Motor neuron (in vitro differentiated cells): ENCODE data around the gene HLA-F. TPM values are rescaled to one million over a fixed set of nuclear protein-coding genes. Genes with fewer than 3 reads are reported as not detected.

Source experiments
- ATAC-seq, 8 experiments: fragments of 200-7000 bp; cut with Tn5 transposase; replicated peaks in 6 of 8; 2 replicates each; pipeline ENCODE4 v1.8.0; 2021; ENCODE audit warnings: mild to moderate bottlenecking in 8 of 8, moderate library complexity in 8 of 8
- H3K27ac ChIP-seq, 2 donors: fragments of 250-450 bp; sonication (Bioruptor Pico); 2 replicates each; pipeline ENCODE4 v1.9.0; 2021; ENCODE audit warnings: antibody characterized with exemption in 2 of 2, mild to moderate bottlenecking in 2 of 2, moderate library complexity in 1 of 2
- H3K4me1 ChIP-seq, 2 donors: fragments of 250-450 bp; sonication (Bioruptor Pico); replicated peaks in 1 of 2; 2 replicates each; pipeline ENCODE4 v1.6.1; 2021; ENCODE audit warnings: antibody characterized with exemption in 2 of 2, mild to moderate bottlenecking in 2 of 2, moderate library complexity in 1 of 2
- H3K4me3 ChIP-seq, 5 donors: fragments of 250-450 bp; sonication (Bioruptor Pico); 2 replicates each; pipeline ENCODE4 v1.9.0; 2021; ENCODE audit warnings: antibody characterized with exemption in 5 of 5, mild to moderate bottlenecking in 5 of 5, moderate library complexity in 4 of 5
- WGBS, 10 experiments: fragments of 450-650 bp; shearing (Covaris generic); methylation state at CpG; one replicate each; pipeline ENCODE4 v1.0.0; 2022; 5-methylcytosine and 5-hydroxymethylcytosine counted together
- in situ Hi-C, 9 experiments: fragments of 400-800 bp; cut with MboI; loops; one replicate each; pipeline ENCODE4 v1.15.0; 2021; ENCODE audit warnings: low sequenced_read_pairs in 9 of 9, low pct_unique_long_range_greater_than_20kb in 2 of 9; ENCODE audit not compliant: unreplicated experiment in 9 of 9
- total RNA-seq, 8 experiments: library from RNA; unstranded; fragments of 300-600 nt; gene quantifications; 2 replicates each; pipeline versions ENCODE4 v1.2.3 to v1.2.4, GENCODE V29; 2022

HLA-F gene
- total RNA-seq, 8 experiments from 2014 or later = 0.27 to 155 (median 15.2) TPM; not detected in 2

DNA sequence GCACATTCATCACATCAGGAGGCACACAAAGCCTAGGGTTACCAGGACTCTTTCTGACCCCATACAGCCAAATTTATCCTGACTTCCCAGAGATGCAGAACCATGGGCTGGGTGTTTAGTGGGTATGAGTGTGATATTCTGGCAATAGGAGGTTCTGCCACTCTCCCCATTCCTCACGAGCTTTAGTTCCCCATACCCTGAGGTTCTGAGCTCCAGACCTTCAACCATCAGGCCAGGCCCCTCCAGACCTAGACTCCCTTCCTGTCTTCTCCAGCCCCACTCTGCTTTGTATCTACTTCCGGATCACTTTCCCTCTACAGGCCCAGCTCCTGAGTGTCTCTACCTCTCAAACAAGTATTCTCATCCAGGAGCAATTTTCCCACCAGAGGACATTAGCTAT, 4.4 kb downstream of the HLA-F start:
- Histone ChIP-seq H3K27ac (no peak overlapping the region), H3K4me3 (no peak overlapping the region), H3K4me1 (no peaks in the 10 kb centered on the region)
- WGBS, 10 experiments = 0 to 70% (median 23%) methylated on average over 1 to 2 of the region's 2 CpGs; no CpG with 5 or more reads in 4 of the 10 experiments
- no peak for ATAC-seq
- in situ Hi-C loops = loop anchor here in 2 of 9 experiments (25.0 kb wide), 2 partner anchors 110 to 285 kb away; partner anchors contain the start of gene HLA-G (in 1 of the 2)

DNA sequence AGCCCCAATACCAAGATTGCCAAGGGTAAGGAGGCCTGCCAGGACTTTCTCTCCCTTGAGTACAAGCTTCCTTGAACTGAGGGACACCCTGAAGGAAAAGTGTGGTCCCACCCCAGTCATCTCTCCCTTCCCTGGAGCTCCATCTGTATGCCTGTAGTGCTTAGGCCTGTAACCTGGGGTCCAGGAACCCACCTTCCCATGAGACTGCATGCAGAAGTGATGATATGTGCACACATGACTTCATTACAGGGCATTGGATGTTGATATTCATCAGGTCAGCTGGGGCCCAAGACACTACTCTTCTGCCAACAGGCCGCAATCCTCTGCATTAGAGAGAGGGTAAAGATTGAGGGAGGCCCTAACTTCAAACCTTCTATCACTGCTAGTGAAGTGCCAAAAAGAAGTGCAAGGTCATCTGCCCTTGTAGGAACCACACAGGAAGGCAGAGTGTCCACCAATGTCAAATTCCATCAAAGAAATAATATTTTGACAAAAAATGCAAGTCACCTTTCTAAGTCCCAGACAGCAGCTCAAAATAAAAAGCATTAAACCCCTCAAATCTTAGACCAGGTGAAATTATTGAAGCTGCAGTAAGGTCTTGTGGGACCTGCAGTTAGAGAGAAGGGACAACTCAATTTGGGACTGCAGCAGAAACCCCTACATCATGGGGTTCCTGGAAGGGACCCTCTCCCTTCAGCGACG, 5.1 kb downstream of the HLA-F start:
- Histone ChIP-seq H3K27ac (no peak overlapping the region), H3K4me1 (no peaks in the 10 kb centered on the region), H3K4me3 (no peak overlapping the region)
- in situ Hi-C loops = loop anchor here in 2 of 9 experiments (25.0 kb wide), 2 partner anchors 109 to 284 kb away; partner anchors contain the start of gene HLA-G (in 1 of the 2)
- ATAC-seq = no peak
- 40 to 93% (median 86%) methylated on average over 1 to 3 of the region's 3 CpGs; no CpG with 5 or more reads in 5 of the 10 experiments for WGBS, 10 experiments

DNA sequence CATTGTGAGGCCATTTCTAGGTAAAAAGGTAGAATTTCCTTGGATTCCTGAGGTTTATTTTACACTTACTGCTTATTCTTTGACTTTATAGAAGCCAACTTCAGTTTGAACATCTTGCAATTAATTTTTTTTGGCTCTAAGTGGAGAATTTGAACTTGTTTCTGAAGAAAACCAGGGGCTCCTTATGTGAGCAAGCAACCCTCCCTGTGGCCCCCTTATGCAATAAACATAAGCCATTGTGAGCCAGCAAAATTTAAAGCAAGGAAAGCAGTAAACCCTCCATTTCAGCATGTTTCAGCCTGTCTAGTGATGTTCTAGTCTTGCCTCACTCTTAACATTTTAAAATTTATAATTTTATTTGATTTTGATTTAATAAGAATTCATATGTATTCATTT, 5.6 kb downstream of the HLA-F start:
- in situ Hi-C loops = loop anchor here in 2 of 9 experiments (25.0 kb wide), 2 partner anchors 108 to 283 kb away; partner anchors contain the start of gene HLA-G (in 1 of the 2)
- no peak overlapping the region for H3K27ac ChIP-seq
- no peak overlapping the region for H3K4me3 ChIP-seq
- ATAC-seq = no peak
- no peaks in the 10 kb centered on the region for H3K4me1 ChIP-seq

DNA sequence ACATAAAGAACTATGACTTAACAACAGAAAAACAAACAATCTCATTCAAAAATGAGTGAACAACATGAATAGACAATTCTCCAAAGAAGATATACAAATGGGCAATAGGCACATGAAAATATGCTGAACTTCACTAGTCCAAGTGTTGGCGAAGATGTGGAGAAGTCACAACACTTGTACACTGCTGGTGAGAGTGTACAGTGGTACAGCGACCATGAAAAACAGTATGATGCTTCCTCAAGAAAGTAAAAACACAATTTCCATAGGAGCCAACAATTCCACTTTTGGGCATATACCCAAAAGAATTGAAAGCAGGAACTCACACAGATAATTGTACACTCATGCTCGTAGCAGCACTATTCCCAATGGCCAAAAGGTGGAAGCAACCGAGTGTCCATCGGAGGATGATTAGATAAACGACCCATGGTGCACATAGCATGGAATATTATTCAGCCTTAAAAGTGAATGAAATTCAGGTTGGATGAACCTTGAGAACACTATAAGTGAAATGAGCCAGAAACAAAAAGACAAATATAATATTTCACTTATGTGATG, 6.6 kb downstream of the HLA-F start:
- H3K27ac ChIP-seq = no peak overlapping the region
- H3K4me3 ChIP-seq = no peak overlapping the region
- no peak for ATAC-seq
- in situ Hi-C loops = loop anchor here in 2 of 9 experiments (25.0 kb wide), 2 partner anchors 107 to 282 kb away; partner anchors contain the start of gene HLA-G (in 1 of the 2)
- H3K4me1 ChIP-seq = no peaks in the 10 kb centered on the region
- WGBS, 10 experiments = 54 to 87% (median 63%) methylated on average over 1 to 6 of the region's 6 CpGs; no CpG with 5 or more reads in 1 of the 10 experiments

DNA sequence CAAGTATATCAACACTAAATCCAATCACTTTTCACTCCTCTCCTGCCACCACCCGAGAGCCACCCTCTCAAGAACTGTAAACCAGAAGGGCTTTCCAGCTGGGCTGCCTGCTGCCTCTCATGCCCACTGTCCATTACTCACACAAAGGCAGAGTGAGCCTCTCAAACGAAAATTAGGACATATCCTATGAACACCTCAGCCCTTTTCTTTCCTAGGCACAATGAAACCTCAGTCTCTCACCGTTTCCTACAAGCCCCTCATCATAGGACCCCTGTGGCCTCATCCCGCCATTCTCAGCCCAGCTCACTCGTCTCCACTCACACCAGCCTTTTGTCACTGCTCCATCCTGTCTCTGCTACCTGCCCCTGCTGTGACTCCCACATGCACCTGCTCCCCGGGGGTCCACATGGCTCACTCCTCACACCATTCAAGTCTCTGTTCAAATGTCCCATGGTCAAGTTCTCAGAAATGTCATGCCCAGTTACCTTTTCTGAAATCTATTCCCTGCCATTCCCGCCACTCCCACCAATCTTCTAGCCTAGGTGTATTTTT, 7.4 kb downstream of the HLA-F start:
- in situ Hi-C loops = loop anchor here in 2 of 9 experiments (25.0 kb wide), 2 partner anchors 107 to 282 kb away; partner anchors contain the start of gene HLA-G (in 1 of the 2)
- Histone ChIP-seq H3K4me1 (no peaks in the 10 kb centered on the region), H3K4me3 (no peak overlapping the region), H3K27ac (no peak overlapping the region)
- WGBS, 10 experiments = 17 to 44% (median 29%) methylated on average over 1 to 6 of the region's 7 CpGs; no CpG with 5 or more reads in 1 of the 10 experiments
- ATAC-seq = no peak

DNA sequence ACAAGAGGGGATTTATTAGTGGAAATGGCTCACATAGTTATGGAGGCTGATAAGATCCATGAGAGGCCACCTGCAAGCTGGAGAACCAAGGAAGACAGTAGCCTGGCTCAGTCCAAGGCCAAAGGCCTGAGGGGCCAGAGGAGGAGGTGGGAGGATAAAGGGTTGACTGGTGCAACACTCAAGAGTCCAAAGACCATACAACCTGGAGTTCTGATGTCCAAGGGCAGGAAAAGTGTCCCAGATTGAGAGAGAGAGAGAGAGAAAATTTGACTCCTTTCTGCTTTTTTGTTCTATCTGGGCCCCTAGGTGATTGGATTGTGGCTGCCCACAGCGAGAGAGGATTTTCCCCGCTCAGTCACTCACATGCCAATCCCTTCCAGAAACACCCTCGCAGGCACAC, 8.0 kb downstream of the HLA-F start:
- no peak for ATAC-seq
- Histone ChIP-seq H3K4me1 (no peaks in the 10 kb centered on the region), H3K4me3 (no peak overlapping the region), H3K27ac (no peak overlapping the region)
- in situ Hi-C loops = loop anchor here in 2 of 9 experiments (25.0 kb wide), 2 partner anchors 106 to 281 kb away; partner anchors contain the start of gene HLA-G (in 1 of the 2)
- 60 to 90% (median 72%) methylated on average over 2 to 3 of the region's 3 CpGs; no CpG with 5 or more reads in 4 of the 10 experiments for WGBS, 10 experiments

DNA sequence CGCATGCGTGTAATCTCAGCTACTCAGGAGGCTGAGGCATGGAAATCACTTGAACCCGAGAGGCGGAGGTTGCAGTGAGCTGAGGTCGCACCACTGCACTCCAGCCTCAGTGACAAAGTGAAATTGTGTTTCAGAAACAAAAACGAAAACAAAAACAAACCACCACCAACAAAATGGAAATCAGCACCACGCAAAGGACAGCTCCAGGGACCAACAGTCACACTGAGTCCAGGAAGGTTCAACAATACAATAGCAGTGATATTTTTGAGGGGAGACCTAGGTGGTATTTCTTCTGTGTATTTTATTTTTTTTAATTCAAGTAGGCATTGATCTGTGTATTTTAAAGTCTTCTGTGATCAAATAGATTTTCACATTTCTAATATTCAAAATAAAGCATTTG, 9.8 kb downstream of the HLA-F start:
- Histone ChIP-seq H3K27ac (no peak overlapping the region), H3K4me3 (no peak overlapping the region), H3K4me1 (no peaks in the 10 kb centered on the region)
- 40 to 100% (median 58%) methylated on average over 1 to 7 of the region's 7 CpGs; no CpG with 5 or more reads in 1 of the 10 experiments for WGBS, 10 experiments
- ATAC-seq = no peak
- in situ Hi-C loops = loop anchor here in 2 of 9 experiments (25.0 kb wide), 2 partner anchors 104 to 279 kb away; partner anchors contain the start of gene HLA-G (in 1 of the 2)

DNA sequence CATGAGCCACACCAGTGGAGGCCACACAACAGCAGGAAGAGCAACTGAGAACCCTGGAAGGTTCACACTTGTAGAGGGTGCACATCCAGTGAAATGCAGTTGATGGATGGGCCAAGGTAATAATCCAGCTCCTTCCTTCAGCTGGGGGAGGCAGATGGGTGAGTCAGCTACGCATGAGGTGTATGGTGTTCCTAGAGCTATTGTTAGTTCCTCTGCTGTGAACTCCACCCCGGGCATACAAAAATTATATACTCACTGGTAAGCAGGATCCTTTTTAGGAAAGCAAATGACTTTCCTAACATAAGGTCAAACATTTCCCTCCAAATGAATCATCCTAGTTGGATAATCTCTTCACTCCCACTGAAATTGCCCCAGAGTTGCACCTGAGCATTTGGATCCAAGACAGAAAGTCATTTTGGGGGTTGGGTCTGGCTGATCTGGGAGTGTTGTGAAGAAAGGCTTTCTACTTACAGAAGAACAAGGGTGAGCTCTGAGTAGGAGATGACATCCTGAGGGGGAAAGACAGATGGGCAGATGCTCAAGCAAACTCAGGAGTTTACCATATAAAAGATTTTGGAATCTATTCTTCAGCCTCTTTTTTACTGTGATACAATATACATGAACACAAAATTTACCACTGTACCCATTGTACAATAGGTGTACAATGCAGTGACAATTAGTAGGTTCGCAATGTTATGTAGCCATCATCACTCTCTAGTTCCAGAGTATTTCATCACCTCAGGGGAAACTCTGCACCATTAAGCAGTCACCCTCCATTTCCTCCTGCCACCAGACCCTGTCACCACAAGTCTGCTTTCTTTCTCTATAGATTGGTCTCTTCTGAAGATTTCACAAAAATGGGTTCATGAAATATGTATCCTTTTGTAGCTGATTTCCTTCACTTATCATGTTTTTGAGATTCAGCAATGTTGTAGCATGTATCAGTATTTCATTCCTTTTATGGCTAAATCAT, 11.1 kb downstream of the HLA-F start:
- Histone ChIP-seq H3K27ac (no peak overlapping the region), H3K4me1 (no peaks in the 10 kb centered on the region), H3K4me3 (no peak overlapping the region)
- no peak for ATAC-seq
- WGBS, 10 experiments = 0 to 100% (median 61%) methylated on average over 1 to 3 of the region's 3 CpGs; no CpG with 5 or more reads in 2 of the 10 experiments
- in situ Hi-C loops = loop anchor here in 2 of 9 experiments (25.0 kb wide), 2 partner anchors 103 to 278 kb away; partner anchors contain the start of gene HLA-G (in 1 of the 2)

DNA sequence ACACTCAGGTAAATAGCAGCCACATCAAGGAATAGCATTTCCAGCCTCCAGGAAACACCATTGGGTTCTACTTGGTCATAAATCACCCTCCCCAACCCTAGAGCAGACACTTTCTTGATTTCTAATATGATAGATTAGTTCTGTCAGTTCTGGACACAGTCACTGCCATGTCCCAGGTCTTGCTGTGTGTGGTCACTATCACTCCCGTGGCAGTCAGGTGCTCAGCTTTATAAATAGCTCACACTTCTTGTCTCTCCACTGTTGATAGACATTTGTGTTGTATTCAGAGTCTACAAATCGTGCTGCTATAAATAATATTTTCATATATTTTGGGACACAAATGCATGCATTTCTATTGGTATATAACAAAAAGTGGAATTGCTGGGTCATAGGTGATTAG, 13.3 kb downstream of the HLA-F start:
- ATAC-seq = no peak
- no peaks in the 10 kb centered on the region for H3K4me1 ChIP-seq
- in situ Hi-C loops = loop anchor here in 2 of 9 experiments (25.0 kb wide), 2 partner anchors 101 to 276 kb away; partner anchors contain the start of gene HLA-G (in 1 of the 2)
- H3K27ac ChIP-seq = no peak overlapping the region
- 20 to 100% (median 31%) methylated on average over 1 to 2 of the region's 2 CpGs; no CpG with 5 or more reads in 2 of the 10 experiments for WGBS, 10 experiments
- no peak overlapping the region for H3K4me3 ChIP-seq

DNA sequence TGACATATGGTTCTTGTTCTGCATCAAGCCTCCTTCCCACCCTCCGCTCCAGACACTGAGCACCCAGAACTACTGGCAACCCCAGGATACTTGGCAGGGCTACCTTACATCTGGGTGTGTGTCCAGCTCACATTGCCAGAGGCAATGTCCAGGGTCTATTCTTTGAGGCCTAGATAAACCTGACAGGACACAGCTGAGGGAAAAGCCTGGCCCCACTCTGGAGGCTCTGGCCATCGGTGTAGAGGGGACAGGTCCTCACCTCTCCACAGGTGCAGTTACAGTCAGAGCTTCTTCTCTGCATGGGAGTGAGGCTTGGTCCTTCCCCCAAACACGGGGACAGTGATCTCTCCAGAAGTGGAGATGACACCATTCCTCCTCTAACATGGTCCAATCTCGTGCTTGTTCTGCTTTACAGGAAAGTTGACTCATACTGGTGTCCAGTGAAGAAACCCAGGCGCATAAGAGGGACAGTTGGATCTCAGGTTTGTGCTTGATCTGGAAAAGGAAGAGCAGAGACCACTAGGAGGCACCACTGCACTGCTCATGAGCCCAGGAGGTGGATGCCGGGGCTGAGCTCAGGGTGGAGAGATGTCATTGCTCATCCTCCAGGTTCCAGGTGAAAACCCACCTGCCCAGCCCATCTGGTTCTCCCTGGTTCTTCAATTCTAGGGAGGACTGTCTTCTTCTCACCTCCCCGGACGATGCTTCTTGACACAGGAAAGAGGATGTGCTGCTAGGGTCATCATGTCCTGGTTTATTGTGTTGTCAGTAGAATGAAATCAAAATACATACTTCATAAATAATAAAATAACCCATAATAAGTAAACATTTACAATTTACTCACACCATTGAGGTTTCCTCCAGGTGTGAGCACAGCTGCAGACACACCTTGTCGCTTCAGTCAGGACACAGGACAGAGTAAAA, 14.7 kb downstream of the HLA-F start:
- H3K4me1 ChIP-seq = no peaks in the 10 kb centered on the region
- H3K4me3 ChIP-seq = no peak overlapping the region
- in situ Hi-C loops = loop anchor here in 2 of 9 experiments (25.0 kb wide), 2 partner anchors 99 to 274 kb away; partner anchors contain the start of gene HLA-G (in 1 of the 2)
- peak in 4 of 8 experiments; percentile 20 to 97 (median 96) for ATAC-seq
- no peak overlapping the region for H3K27ac ChIP-seq
- 16 to 80% (median 50%) methylated on average over 1 to 4 of the region's 9 CpGs; no CpG with 5 or more reads in 1 of the 10 experiments for WGBS, 10 experiments
